Dendritic cell treated with granulocyte-macrophage colony-stimulating factor and Interleukin-4, amounts not matched to agents 40 ng/mL and 50 ng/mL, for 4 days (primary cell): ENCODE data around the gene HOMER2.

Experiments used
- H3K27ac Mint-ChIP-seq: one replicate; pipeline ENCODE4 v1.8.0; 2022; ENCODE audit warnings: mild to moderate bottlenecking, mixed read lengths
- H3K27me3 Mint-ChIP-seq: one replicate; pipeline ENCODE4 v1.8.0; 2022; ENCODE audit warnings: mild to moderate bottlenecking, mixed read lengths
- H3K36me3 Mint-ChIP-seq: one replicate; pipeline ENCODE4 v1.8.0; 2022; ENCODE audit warnings: low read depth, mixed read lengths
- H3K4me1 Mint-ChIP-seq: one replicate; pipeline ENCODE4 v1.8.0; 2022; ENCODE audit warnings: low read depth, mixed read lengths
- H3K4me3 Mint-ChIP-seq: one replicate; pipeline ENCODE4 v1.8.0; 2022; ENCODE audit warnings: mild to moderate bottlenecking, moderate library complexity, mixed read lengths
- H3K9me3 Mint-ChIP-seq: one replicate; pipeline ENCODE4 v1.8.0; 2022; ENCODE audit warnings: mixed read lengths
- intact Hi-C: fragments of 100-400 bp; cut with micrococcal nuclease; formaldehyde crosslinking; loops from one replicate; pipeline ENCODE4 v1.15.0; 2022

The HOMER2 gene

GRCh38 chr15:82808634-82809041 lies 143.9 kb downstream of the HOMER2 start:
- Mint-ChIP-seq H3K36me3 (peaks cover 27% of the 10 kb centered on the region), H3K4me1 (peaks cover 26% of the 10 kb centered on the region)

GRCh38 chr15:82807920-82808633 lies 144.4 kb downstream of the HOMER2 start:
- H3K27ac Mint-ChIP-seq, result no peak overlapping the region
- peaks cover 23% of the 10 kb centered on the region for H3K36me3 Mint-ChIP-seq
- H3K4me3 Mint-ChIP-seq, result no peak overlapping the region
- intact Hi-C loops, result loop anchor here (2.0 to 10.0 kb wide), 2 partner anchors 57 to 263 kb away; partner anchors contain the start of gene RPS17
- H3K27me3 Mint-ChIP-seq, result no peaks in the 10 kb centered on the region
- H3K9me3 Mint-ChIP-seq, result no peaks in the 10 kb centered on the region
- H3K4me1 Mint-ChIP-seq, result peaks cover 26% of the 10 kb centered on the region

More at GRCh38 chr15:82808634-82809041, 143.9 kb downstream of the HOMER2 start:
- intact Hi-C loops, result loop anchor here (2.0 to 10.0 kb wide), 2 partner anchors 58 to 264 kb away; partner anchors contain the start of gene RPS17
- Mint-ChIP-seq H3K27me3 (no peaks in the 10 kb centered on the region), H3K27ac (no peak overlapping the region), H3K4me3 (no peak overlapping the region), H3K9me3 (no peaks in the 10 kb centered on the region)

DNA sequence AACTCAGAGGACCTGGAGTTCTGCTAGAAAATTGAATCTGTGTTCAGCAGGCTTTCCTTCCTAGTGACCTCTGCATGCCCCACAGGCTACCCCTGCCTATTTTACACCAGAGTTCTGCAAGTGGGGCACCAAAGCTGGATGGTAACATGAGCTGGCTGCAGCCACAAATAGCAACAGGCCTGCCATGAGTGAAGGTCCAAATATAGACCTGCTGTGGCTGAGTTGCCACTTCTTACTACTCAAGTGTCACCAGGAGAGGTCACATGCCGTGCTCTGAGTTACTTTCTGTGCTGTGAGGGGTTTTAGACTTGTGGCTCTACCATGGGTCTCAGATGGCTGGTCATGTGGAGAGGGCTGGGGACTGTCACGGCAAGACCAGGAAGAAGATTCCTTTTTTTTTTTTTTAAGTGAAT lies 146.5 kb downstream of the HOMER2 start, which contains the start of gene FSD2:
Gene FSD2, minus strand, starts transcription at position 76 of the 413 bp plus-strand sequence. CDS start 18,679 bp downstream, outside the sequence.
- Mint-ChIP-seq H3K4me1 (peaks cover 16% of the 10 kb centered on the region), H3K27me3 (peaks cover 3% of the 10 kb centered on the region), H3K27ac (no peak within 1 kb of the TSS), H3K9me3 (no peaks in the 10 kb centered on the region), H3K4me3 (no peak within 1 kb of the TSS), H3K36me3 (peaks cover 8% of the 10 kb centered on the region)
- intact Hi-C loops, result loop anchor here (10.0 kb wide), 1 partner anchor 261 kb away; the partner anchor contains the start of gene RPS17

DNA sequence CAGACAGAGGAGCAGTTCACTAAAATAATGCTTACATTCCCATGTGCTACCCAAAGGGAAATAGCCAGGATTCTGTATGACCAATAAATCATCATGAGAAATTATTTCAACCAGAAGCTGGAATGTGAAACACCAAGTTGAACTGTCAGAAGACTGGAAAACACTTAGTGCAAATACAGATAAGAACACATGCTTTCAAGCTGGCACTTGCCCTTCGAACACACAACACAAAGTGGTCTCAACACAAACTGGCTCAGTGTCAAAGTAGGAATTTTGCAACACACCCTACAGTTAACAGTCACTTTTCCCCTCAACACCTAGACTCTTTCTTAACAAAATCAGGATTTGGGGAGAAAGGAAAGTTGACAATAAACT lies 148.0 kb downstream of the HOMER2 start:
- Mint-ChIP-seq H3K4me1 (peaks cover 9% of the 10 kb centered on the region), H3K36me3 (no peaks in the 10 kb centered on the region), H3K9me3 (no peaks in the 10 kb centered on the region), H3K27me3 (peaks cover 7% of the 10 kb centered on the region), H3K27ac (no peak overlapping the region), H3K4me3 (no peak overlapping the region)
- intact Hi-C loops, result loop anchor here (10.0 kb wide), 1 partner anchor 260 kb away; the partner anchor contains the start of gene RPS17

- intact Hi-C loops, result loop anchor here (10.0 kb wide), 1 partner anchor 259 kb away; the partner anchor contains the start of gene RPS17
- Mint-ChIP-seq H3K4me1 (peaks cover 11% of the 10 kb centered on the region), H3K27me3 (peaks cover 12% of the 10 kb centered on the region), H3K9me3 (no peaks in the 10 kb centered on the region), H3K27ac (no peak overlapping the region), H3K4me3 (no peak overlapping the region), H3K36me3 (no peaks in the 10 kb centered on the region)
Measured at GRCh38 chr15:82803793-82804574, 148.5 kb downstream of the HOMER2 start.

DNA sequence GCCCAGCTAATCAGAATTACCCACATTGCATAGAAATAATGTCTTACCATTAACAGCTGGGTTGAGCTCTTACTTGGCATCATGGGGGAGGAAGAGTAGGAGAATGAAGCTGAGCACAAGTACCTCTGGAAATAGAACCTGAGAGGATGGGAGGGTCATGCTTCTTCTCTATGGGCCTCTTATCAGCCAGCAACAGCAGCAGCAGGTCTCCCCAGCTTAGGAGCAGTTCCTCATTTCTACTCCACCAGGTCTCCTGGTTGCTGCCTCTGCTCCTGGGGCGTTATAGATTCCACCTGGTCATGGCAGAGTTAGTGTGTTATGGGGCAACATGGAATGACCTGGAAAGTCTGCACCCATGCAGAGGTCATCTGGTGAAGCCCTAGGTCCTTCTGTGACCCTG lies 150.0 kb downstream of the HOMER2 start:
- H3K4me3 Mint-ChIP-seq, result no peak overlapping the region
- peaks cover 6% of the 10 kb centered on the region for H3K4me1 Mint-ChIP-seq
- no peak overlapping the region for H3K27ac Mint-ChIP-seq
- intact Hi-C loops, result loop anchor here (10.0 kb wide), 1 partner anchor 258 kb away; the partner anchor contains the start of gene RPS17
- H3K36me3 Mint-ChIP-seq, result no peaks in the 10 kb centered on the region
- no peaks in the 10 kb centered on the region for H3K9me3 Mint-ChIP-seq
- peaks cover 12% of the 10 kb centered on the region for H3K27me3 Mint-ChIP-seq

- no peak overlapping the region for H3K27ac Mint-ChIP-seq
- H3K4me3 Mint-ChIP-seq, result no peak overlapping the region
- no peaks in the 10 kb centered on the region for H3K36me3 Mint-ChIP-seq
- no peaks in the 10 kb centered on the region for H3K9me3 Mint-ChIP-seq
- H3K27me3 Mint-ChIP-seq, result peaks cover 14% of the 10 kb centered on the region
- peaks cover 6% of the 10 kb centered on the region for H3K4me1 Mint-ChIP-seq
- intact Hi-C loops, result no loop called here
Measured at GRCh38 chr15:82799183-82799841, 153.2 kb downstream of the HOMER2 start.
